Activated CD8-positive, alpha-beta memory T cell treated with anti-CD3 and anti-CD28 coated beads, Interleukin-2, amount 10 ng/mL, durations not matched to agents 7 days and 5 days (primary cell): ENCODE results near the gene ZNFX1. TPM values are rescaled to one million over a fixed set of nuclear protein-coding genes. Genes with fewer than 3 reads are reported as not detected.
"Not testable (repeated sequence)": the region's sequence is repeated elsewhere in the genome, so short reads cannot be mapped to it uniquely, and the experiment has no call there.

Experiments used
- ATAC-seq: fragments of 150-1000 bp; cut with Tn5 transposase; one replicate; pipeline ENCODE4 v1.10.0; 2021; ENCODE audit warnings: moderate library complexity
- CTCF ChIA-PET: fragments of 350-600 bp; sonication (Branson Sonifier 250); formaldehyde crosslinking; loops from one replicate; lab custom pipeline; 2021; ENCODE audit warnings: antibody characterized with exemption; lab: Charles Lee
- DNase-seq: peaks from one replicate; pipeline ENCODE4 v3.0.0-alpha.2; 2020
- H3K27ac Mint-ChIP-seq: one replicate; pipeline ENCODE4 v1.8.0; 2021; ENCODE audit warnings: mild to moderate bottlenecking, mixed read lengths
- H3K27me3 Mint-ChIP-seq: one replicate; pipeline ENCODE4 v1.8.0; 2021; ENCODE audit warnings: mixed read lengths
- H3K36me3 Mint-ChIP-seq: one replicate; pipeline ENCODE4 v1.8.0; 2021; ENCODE audit warnings: mild to moderate bottlenecking, mixed read lengths
- H3K4me1 Mint-ChIP-seq: one replicate; pipeline ENCODE4 v1.8.0; 2021; ENCODE audit warnings: mixed read lengths
- H3K4me3 Mint-ChIP-seq: one replicate; pipeline ENCODE4 v1.8.0; 2021; ENCODE audit warnings: mild to moderate bottlenecking, moderate library complexity, mixed read lengths
- H3K9me3 Mint-ChIP-seq: one replicate; pipeline ENCODE4 v1.8.0; 2022; ENCODE audit warnings: low read depth, mixed read lengths
- total RNA-seq, 2 experiments: library from RNA; stranded (reverse); gene quantifications; one replicate each; pipeline ENCODE4 v1.2.3, GENCODE V29; 2021

Gene ZNFX1
- total RNA-seq, 2 experiments from 2014 or later = 69.2 to 88.6 TPM

DNA sequence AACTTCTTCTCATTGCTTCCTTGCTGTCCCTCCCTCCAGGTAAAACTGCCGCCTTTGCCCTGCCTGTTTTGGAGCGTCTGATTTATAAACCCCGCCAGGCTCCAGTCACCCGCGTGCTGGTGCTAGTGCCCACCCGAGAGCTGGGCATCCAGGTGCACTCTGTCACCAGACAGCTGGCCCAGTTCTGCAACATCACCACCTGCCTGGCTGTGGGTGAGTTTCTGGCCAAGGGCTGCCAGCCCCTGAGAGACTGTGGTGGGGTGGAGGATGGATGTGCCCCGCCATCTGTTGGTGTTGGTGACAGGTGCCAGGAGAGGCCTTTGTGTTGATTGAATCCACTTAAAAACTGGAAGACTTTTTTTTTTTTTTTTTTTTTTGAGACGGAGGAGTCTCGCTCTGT is 49.2 kb downstream of the ZNFX1 start:
- Mint-ChIP-seq H3K27me3 (no peaks in the 10 kb centered on the region), H3K27ac (no peak overlapping the region), H3K9me3 (no peaks in the 10 kb centered on the region), H3K36me3 (peaks cover 46% of the 10 kb centered on the region), H3K4me1 (peaks cover 6% of the 10 kb centered on the region), H3K4me3 (no peak overlapping the region)
- ATAC-seq (no peak), DNase-seq (no peak)
- CTCF ChIA-PET = interaction anchor here (1.1 kb wide), 2 partner anchors 12 to 96 kb away, joined by 3 to 4 read pairs; no protein-coding TSS in a partner anchor

DNA sequence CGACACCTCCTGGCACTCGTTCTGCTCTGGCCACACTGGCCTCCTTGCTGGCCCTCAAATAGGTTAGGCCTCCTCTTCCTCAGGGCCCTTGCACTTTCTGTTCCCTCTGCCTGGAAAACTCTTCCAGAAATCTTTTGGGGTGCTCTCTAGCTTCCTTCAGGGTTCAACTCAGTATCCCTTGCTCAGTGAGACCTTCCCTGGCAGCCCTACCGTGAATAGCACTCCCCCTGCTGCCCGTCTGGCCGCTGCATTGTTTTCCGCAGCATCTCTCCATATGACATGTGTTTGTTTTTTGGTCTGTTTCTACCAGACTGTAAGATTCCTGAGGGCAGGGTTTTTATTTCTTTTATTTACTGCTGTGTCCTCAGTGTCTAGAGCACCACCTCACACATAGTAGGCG is 52.0 kb downstream of the ZNFX1 start:
- CTCF ChIA-PET = no interaction called here
- H3K27me3 Mint-ChIP-seq = no peaks in the 10 kb centered on the region
- H3K4me3 Mint-ChIP-seq = no peak overlapping the region
- H3K4me1 Mint-ChIP-seq = peaks cover 9% of the 10 kb centered on the region
- ATAC-seq (no peak), DNase-seq (no peak)
- H3K27ac Mint-ChIP-seq = no peak overlapping the region
- no peaks in the 10 kb centered on the region for H3K9me3 Mint-ChIP-seq
- H3K36me3 Mint-ChIP-seq = peaks cover 55% of the 10 kb centered on the region

DNA sequence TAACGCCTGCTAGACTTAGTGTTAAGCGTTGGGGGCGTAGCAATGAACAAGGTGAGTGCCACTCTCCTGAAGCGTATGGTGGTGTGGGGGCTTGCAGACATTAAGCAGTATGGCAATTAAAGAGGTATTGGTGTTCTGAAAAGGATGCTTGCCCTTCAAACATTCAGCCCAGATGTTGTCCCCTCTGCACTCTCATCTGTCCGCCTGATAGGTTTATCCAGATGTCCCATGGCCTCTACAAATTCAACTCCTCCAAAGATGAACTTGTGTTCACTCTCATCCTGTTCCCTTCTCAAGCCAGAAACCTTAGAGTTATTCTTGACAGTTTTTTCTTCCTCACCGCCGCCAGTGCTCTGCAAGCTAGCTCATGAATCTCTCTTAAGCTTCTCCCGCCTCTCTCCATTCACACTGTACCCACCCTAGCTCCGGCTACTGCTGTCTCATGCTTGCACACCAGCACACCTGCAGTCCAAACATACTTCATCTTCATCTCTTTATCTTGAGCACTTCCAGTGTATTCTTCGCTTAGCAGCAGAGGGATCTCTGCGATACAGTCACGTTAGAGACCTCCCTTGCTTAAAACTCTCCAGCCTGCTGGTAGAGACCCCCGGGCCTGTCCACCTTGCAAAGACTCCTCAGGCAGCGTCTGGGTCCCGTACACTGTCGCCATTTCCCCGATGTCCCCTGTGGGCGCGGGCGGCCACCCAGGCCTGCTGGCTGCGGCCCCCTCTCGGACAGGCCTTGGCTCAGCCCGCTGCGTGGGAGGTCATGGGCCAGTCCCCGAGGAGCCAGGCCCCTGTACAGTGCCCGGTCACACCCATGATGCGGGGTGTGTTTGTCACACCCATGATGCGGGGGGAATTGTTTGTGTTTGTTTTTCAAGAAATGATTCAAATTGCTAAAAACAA is 57.7 kb downstream of the ZNFX1 start:
- no peak for DNase-seq
- peaks cover 29% of the 10 kb centered on the region for H3K36me3 Mint-ChIP-seq
- peak overlapping the region; percentile 89 for H3K4me3 Mint-ChIP-seq
- no peaks in the 10 kb centered on the region for H3K27me3 Mint-ChIP-seq
- peak overlapping the region; percentile 93 for H3K27ac Mint-ChIP-seq
- no peaks in the 10 kb centered on the region for H3K9me3 Mint-ChIP-seq
- peaks cover 26% of the 10 kb centered on the region for H3K4me1 Mint-ChIP-seq
- ATAC-seq = no peak
- CTCF ChIA-PET = interaction anchor here (1.3 to 11.7 kb wide), 3 partner anchors 40 to 91 kb away, joined by 4 to 161 read pairs (median 17); no protein-coding TSS in a partner anchor

DNA sequence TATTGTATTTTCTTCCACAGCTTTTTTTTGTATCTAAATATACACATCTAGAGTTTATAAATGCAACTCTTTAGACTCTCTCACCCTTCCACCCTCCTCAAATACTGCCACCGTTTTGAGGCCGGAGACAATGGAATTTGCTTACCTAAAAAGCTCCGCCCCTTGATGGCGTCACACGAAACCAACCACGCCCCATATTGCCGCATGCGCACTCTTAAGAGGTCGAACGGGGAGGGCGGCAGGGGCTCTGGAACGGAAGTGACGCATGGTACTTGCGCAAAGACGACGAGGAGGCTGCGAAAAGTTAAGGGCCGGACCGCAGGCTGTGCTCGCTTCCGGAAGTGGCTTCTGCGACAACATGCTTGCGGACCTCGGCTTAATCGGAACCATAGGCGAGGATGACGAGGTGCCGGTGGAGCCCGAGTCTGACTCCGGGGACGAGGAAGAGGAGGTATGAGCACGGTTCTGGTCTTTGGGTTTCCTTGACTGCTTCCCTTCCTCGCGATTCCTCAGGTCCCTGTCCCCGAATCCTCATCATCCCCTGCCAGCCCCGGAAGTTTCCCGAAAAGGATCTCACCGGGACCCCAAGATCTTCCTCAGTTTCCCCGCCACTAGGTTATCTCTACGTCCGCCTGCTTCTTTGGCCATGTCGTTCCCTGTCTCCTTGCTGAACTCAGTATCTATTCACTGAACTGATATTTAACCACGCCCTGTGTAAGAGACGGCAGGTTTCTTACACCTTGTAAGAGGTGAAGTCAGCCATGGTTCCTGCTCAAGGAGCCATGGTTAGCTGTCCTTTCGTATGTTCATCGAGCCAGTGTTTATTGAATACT is 58.5 kb downstream of the ZNFX1 start, which contains the start of gene DDX27:
TSS of gene DDX27 (plus strand) at position 326 of the 833 bp plus-strand sequence. CDS start at position 359, 33 bp downstream.
- Mint-ChIP-seq H3K4me3 (peak within 1 kb of the TSS; percentile 89), H3K27me3 (no peaks in the 10 kb centered on the region), H3K27ac (peak within 1 kb of the TSS; percentile 93), H3K36me3 (peaks cover 22% of the 10 kb centered on the region), H3K9me3 (no peaks in the 10 kb centered on the region), H3K4me1 (peaks cover 26% of the 10 kb centered on the region)
- peak; percentile 94 for ATAC-seq
- CTCF ChIA-PET = interaction anchor here (0.6 to 11.7 kb wide), 14 partner anchors 9 to 543 kb away, joined by 3 to 161 read pairs (median 4); partner anchors contain the start of gene STAU1
- peak; percentile 99 for DNase-seq

DNA sequence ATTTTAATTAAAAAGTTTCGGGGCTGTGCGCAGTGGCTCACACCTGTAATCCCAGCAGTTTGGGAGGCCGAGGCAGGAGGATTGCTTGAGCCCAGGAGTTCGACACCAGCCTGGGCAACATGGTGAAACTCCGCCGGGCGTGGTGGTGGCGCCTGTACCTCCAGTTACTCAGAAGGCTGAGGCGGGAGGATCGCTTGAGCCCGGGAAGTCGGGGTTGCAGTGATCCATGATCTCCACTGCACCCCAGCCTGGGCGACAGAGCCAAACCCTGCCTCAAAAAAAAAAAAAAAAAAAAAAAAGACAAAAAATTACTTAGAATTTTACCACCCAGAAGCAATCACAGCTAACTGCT is 59.1 kb downstream of the ZNFX1 start:
- H3K4me3 Mint-ChIP-seq = peak overlapping the region; percentile 89
- peak overlapping the region; percentile 93 for H3K27ac Mint-ChIP-seq

DNA sequence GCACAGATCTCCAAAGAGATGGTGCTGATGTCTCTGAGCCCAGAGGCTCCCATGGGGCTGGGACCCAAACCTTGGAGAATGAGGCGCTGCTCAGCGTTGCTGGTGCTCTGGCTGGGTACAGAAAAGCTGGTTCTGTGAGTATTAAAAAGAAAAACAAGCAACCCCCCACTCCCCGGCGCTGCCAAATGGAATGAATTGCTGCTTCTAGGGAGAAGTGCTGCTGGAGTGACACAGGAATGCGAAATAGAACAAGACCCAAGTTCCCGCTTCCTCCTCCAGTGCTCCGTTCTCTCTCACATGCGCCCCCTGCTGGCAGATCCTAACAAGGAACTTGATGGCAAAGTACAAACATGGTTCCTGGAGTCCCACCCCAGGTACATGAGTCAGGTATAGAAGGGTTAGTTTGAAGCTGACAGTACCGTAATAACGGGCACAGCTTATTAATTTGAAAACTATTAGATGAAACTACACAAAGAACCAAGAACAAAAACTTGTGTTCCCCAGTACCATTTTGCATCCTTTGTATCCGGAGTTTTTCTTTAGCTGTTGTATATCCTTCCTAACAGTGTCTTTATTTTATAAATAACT is 60.8 kb downstream of the ZNFX1 start:
- H3K4me3 Mint-ChIP-seq = peak overlapping the region; percentile 24
- H3K27me3 Mint-ChIP-seq = no peaks in the 10 kb centered on the region
- peak overlapping the region; percentile 68 for H3K27ac Mint-ChIP-seq
- CTCF ChIA-PET = interaction anchor here (0.7 to 11.7 kb wide), 49 partner anchors 11 to 231 kb away, joined by 3 to 161 read pairs (median 5); partner anchors contain the start of genes CSE1L and STAU1
- DNase-seq (peak; percentile 94), ATAC-seq (peak; percentile 48)
- H3K9me3 Mint-ChIP-seq = no peaks in the 10 kb centered on the region
- peaks cover 12% of the 10 kb centered on the region for H3K36me3 Mint-ChIP-seq
- peaks cover 26% of the 10 kb centered on the region for H3K4me1 Mint-ChIP-seq

More for the DNA sequence above, 59.1 kb downstream of the ZNFX1 start:
- H3K9me3 Mint-ChIP-seq, DNase-seq, H3K27me3 Mint-ChIP-seq: not testable (repeated sequence)
- ATAC-seq = peak; percentile 1
- peaks cover 26% of the 10 kb centered on the region for H3K4me1 Mint-ChIP-seq
- peaks cover 19% of the 10 kb centered on the region for H3K36me3 Mint-ChIP-seq
- CTCF ChIA-PET = interaction anchor here (0.6 to 11.7 kb wide), 15 partner anchors 8 to 542 kb away, joined by 3 to 161 read pairs (median 4); partner anchors contain the start of gene STAU1

DNA sequence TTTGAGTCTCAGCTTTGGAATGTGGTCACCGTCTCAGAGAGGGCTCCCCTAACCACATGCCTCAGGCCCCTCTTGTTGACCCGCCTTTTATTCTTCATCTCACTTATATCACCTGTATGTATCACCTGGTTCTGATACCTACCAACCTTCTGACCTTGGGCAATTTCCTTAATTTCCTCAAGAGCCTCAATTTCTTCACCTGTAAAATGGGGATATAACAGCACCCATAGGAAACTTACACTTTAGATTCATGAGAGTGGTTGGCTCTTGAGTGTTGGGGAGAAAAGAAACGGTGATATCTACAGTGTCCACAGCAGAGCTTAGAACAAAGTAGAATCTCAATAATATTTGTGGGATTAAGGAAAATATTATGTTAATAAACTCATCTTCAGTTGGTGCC is 62.6 kb downstream of the ZNFX1 start:
- Mint-ChIP-seq H3K27me3 (no peaks in the 10 kb centered on the region), H3K4me1 (peaks cover 16% of the 10 kb centered on the region), H3K4me3 (no peak overlapping the region), H3K36me3 (peaks cover 9% of the 10 kb centered on the region), H3K9me3 (peaks cover 3% of the 10 kb centered on the region), H3K27ac (no peak overlapping the region)
- CTCF ChIA-PET = interaction anchor here (0.7 to 11.7 kb wide), 4 partner anchors 22 to 81 kb away, joined by 3 to 161 read pairs (median 22); partner anchors contain the start of gene STAU1
- ATAC-seq (no peak), DNase-seq (no peak)

DNA sequence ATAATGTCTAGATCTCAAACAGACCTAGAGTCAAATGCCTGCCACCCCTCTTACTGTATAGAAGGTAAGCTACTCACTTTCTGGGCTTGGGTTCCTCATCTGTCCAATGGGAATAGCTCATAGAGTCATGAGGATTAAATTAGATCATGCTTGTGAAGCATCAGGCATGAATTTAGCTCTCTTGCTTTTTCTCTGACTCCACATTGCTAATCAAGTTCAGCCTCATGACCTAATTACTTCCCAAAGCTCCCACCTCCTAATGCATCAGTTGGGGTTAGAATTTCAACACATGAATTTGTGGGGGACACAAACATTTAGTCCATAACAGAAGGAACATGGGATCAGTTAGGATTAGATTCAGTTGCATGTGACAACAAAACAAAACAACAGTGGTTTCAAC is 63.3 kb downstream of the ZNFX1 start:
- Mint-ChIP-seq H3K9me3 (peaks cover 6% of the 10 kb centered on the region), H3K4me1 (peaks cover 12% of the 10 kb centered on the region), H3K36me3 (peaks cover 9% of the 10 kb centered on the region), H3K27ac (no peak overlapping the region), H3K4me3 (no peak overlapping the region), H3K27me3 (no peaks in the 10 kb centered on the region)
- no peak for ATAC-seq
- CTCF ChIA-PET = interaction anchor here (1.0 to 11.7 kb wide), 2 partner anchors 21 to 80 kb away, joined by 3 to 161 read pairs; no protein-coding TSS in a partner anchor
- DNase-seq = no peak

DNA sequence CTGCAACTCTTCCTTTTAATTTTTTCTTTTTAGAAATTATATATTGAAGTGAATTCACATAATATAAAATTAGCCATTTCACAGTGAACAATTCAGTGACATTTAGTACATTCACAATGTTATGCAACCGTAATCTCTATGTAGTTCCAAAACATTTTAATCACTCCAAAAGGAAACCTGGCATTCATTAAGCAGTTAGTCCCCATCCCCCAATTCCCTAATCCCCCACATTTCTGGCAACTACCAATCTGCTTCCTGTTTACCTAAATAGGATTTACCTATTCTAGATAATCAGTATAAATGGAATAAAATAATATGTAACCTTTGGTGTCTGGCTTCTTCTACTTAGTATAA is 67.1 kb downstream of the ZNFX1 start:
- no peak overlapping the region for H3K4me3 Mint-ChIP-seq
- ATAC-seq (no peak), DNase-seq (no peak)
- H3K27me3 Mint-ChIP-seq = no peaks in the 10 kb centered on the region
- peaks cover 6% of the 10 kb centered on the region for H3K9me3 Mint-ChIP-seq
- H3K36me3 Mint-ChIP-seq = peaks cover 7% of the 10 kb centered on the region
- H3K27ac Mint-ChIP-seq = no peak overlapping the region
- CTCF ChIA-PET = interaction anchor here (1.1 to 11.7 kb wide), 3 partner anchors 8 to 82 kb away, joined by 3 to 161 read pairs (median 3); partner anchors contain the start of gene DDX27
- H3K4me1 Mint-ChIP-seq = no peaks in the 10 kb centered on the region

DNA sequence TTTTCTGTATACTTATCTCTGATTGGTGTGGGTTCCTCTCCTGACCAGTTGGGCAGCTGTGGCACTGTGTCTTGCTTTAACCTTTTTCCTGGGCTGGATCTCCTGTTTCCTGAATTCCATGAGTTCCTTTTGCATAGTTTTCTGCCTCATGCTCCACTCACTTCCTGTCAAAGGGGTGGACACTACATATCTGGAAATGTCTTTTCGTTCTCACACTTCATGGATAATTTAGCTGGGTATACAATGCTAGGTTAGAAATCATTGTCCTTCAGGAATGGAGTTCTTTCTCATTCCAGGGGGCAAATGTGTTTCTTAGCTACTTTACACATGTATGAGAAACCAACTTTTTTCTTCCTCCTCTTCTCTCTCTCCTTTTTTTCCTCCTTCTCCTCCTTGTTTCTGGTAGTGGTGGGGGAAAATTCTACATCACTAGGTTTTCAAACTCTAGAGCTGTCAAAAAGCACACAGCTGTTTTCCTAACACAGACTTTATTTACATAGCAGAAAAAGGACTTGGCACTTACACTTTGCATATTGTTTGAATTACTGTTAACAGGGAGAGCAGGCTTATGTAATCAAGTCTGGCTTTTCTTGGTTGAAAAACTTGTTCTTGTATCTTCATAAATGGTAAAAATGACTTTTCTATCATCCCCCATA is 67.6 kb downstream of the ZNFX1 start:
- Mint-ChIP-seq H3K36me3 (peaks cover 7% of the 10 kb centered on the region), H3K9me3 (peaks cover 6% of the 10 kb centered on the region), H3K4me1 (no peaks in the 10 kb centered on the region), H3K27me3 (no peaks in the 10 kb centered on the region), H3K4me3 (no peak overlapping the region), H3K27ac (no peak overlapping the region)
- DNase-seq (no peak), ATAC-seq (no peak)
- CTCF ChIA-PET = interaction anchor here (0.8 to 11.7 kb wide), 3 partner anchors 9 to 76 kb away, joined by 3 to 161 read pairs (median 3); partner anchors contain the start of gene DDX27

DNA sequence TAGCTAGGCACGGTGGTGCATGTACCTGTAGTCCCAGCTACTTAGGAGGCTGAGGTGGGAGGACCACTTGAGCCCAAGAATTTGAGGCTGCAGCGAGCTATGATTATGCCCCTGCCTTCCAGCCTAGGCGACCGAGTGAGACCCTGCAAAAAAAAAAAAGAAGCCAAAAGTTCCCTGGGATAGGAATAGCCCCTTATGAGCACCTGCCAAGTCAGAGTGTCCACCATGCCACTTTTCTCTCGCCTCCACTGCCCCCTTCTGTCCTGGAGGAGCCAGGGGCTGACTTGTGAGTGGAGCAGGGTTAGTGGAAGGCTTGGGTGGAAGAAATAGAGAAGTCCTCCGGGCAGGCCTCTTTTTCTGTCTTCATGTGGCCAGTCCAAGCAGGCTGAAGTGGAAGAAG is 70.8 kb downstream of the ZNFX1 start:
- H3K27me3 Mint-ChIP-seq = peaks cover 2% of the 10 kb centered on the region
- DNase-seq (no peak), ATAC-seq (no peak)
- peaks cover 7% of the 10 kb centered on the region for H3K36me3 Mint-ChIP-seq
- H3K9me3 Mint-ChIP-seq = peaks cover 6% of the 10 kb centered on the region
- CTCF ChIA-PET = interaction anchor here (0.6 to 4.9 kb wide), 4 partner anchors 10 to 77 kb away, joined by 3 to 20 read pairs (median 6); no protein-coding TSS in a partner anchor
- no peaks in the 10 kb centered on the region for H3K4me1 Mint-ChIP-seq
- no peak overlapping the region for H3K27ac Mint-ChIP-seq
- no peak overlapping the region for H3K4me3 Mint-ChIP-seq

DNA sequence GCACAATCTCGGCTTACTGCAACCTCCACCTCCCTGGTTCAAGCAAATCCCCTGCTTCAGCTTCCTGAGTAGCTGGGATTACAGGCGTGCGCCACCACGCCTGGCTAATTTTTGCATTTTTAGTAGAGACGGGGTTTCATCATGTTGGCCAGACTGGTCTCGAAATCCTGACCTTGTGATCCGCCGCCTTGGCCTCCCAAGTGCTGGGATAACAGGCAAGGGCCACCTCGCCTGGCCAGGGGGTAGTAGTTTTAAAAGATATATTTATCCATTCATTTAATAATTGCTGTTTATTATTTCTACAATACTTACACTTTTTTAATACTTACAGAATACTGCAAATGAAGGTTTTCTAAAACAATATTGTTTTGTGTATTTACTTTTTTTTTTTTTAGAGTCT is 74.1 kb downstream of the ZNFX1 start:
- ATAC-seq (no peak), DNase-seq (no peak)
- no peaks in the 10 kb centered on the region for H3K4me1 Mint-ChIP-seq
- CTCF ChIA-PET = interaction anchor here (1.6 kb wide), 1 partner anchor 13 kb away, joined by 6 read pairs; no protein-coding TSS in a partner anchor
- no peak overlapping the region for H3K4me3 Mint-ChIP-seq
- H3K9me3 Mint-ChIP-seq = peaks cover 2% of the 10 kb centered on the region
- no peaks in the 10 kb centered on the region for H3K36me3 Mint-ChIP-seq
- H3K27me3 Mint-ChIP-seq = peaks cover 5% of the 10 kb centered on the region
- no peak overlapping the region for H3K27ac Mint-ChIP-seq
